Activated naive CD4-positive, alpha-beta T cell treated with anti-CD3 and anti-CD28 coated beads, Interleukin-2, amount 10 ng/mL, durations not matched to agents 7 days and 5 days (primary cell): Measurements from ENCODE around the gene ENTPD6.

Experiments used
- CTCF ChIA-PET: fragments of 350-600 bp; sonication (Branson Sonifier 250); formaldehyde crosslinking; loops from one replicate; lab custom pipeline; 2021; ENCODE audit warnings: antibody characterized with exemption; lab: Charles Lee
- DNase-seq: peaks from one replicate; pipeline ENCODE4 v3.0.0-alpha.2; 2020
- H3K27ac Mint-ChIP-seq: one replicate; pipeline ENCODE4 v1.8.0; 2021; ENCODE audit warnings: mild to moderate bottlenecking, moderate library complexity, mixed read lengths
- H3K27me3 Mint-ChIP-seq: one replicate; pipeline ENCODE4 v1.8.0; 2021; ENCODE audit warnings: mild to moderate bottlenecking, mixed read lengths
- H3K36me3 Mint-ChIP-seq: one replicate; pipeline ENCODE4 v1.8.0; 2021; ENCODE audit warnings: mixed read lengths
- H3K4me1 Mint-ChIP-seq: one replicate; pipeline ENCODE4 v1.8.0; 2021; ENCODE audit warnings: mixed read lengths
- H3K4me3 Mint-ChIP-seq: one replicate; pipeline ENCODE4 v1.8.0; 2021; ENCODE audit warnings: mild to moderate bottlenecking, moderate library complexity, mixed read lengths
- H3K9me3 Mint-ChIP-seq: one replicate; pipeline ENCODE4 v1.8.0; 2021; ENCODE audit warnings: mixed read lengths

Gene ENTPD6

DNA sequence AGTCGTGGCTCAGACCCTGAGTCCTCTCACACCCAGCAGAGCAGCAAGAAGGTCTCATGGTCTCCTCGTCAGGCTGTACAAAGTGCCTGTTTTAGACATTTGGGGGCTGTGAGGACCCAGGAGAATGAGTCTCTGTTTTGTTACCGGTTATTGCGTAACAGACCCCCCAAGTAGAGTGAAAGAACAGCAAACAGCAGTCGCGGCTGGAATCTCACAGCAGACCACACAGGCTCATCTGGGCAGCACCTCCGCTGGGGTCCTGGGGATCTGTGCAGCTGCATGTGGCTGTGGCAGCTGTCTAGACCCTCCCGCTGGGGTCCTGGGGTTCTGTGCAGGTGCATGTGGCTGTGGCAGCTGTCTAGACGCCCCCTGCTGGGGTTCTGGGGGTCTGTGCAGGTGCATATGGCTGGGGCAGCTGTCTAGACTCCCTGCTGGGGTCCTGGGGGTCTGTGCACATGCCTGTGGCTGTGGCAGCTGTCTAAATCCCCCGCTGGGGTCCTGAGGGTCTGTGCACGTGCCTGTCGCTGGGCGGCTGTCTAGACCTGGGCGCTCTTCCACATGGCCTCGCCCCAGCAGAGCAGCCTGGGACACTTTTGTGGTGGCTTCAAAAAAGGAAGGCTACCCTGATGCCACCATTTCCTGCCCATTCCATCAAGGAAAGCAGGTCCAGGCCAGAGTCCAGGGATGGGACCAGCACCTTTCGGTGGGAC lies 24.7 kb downstream of the ENTPD6 start:
- Mint-ChIP-seq H3K4me1 (no peaks in the 10 kb centered on the region), H3K36me3 (peaks cover 11% of the 10 kb centered on the region), H3K9me3 (no peaks in the 10 kb centered on the region), H3K27ac (peak overlapping the region; percentile 60), H3K4me3 (no peak overlapping the region), H3K27me3 (no peaks in the 10 kb centered on the region)
- peak; percentile 37 for DNase-seq
- CTCF ChIA-PET: interaction anchor here (1.6 kb wide), 1 partner anchor 10 kb away, joined by 3 read pairs; no protein-coding TSS in a partner anchor

DNA sequence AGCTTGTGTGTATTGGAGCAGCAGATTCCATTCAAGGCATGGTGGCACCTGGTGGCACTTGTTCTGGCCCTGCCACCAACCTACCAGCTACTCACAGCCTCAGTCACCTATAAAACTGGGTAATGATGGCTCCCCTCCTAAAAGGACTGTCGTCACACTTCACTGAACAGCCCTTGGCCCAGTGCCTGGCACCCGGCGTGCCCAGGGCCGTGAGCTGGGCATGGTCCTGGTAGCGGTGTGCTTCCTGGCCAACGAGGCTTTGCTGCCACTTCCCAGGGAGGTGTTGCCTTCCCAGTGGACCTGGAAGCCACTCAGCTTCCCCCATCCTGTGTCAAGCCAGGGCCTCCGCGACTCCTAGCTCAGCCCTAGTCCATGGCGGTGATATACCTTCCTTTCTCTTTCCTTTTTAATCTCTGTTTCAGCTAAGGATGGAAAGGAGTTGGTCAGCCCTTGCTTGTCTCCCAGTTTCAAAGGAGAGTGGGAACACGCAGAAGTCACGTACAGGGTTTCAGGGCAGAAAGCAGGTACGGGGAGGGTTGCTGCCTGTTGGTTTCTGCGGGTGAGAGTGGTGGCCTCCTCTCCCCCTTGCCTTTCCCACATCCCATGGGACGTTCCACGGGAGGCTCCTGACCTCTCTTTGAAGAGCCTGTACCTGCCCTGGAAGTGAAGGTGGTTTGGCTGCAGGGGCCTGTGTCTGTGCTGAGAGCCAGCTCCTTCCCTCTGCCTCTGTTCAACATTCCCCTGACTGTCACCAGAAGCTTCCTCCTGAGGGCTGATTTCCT lies 25.5 kb downstream of the ENTPD6 start:
- no peak for DNase-seq
- Mint-ChIP-seq H3K27ac (no peak overlapping the region), H3K4me1 (no peaks in the 10 kb centered on the region), H3K9me3 (no peaks in the 10 kb centered on the region), H3K4me3 (no peak overlapping the region), H3K27me3 (no peaks in the 10 kb centered on the region), H3K36me3 (peaks cover 8% of the 10 kb centered on the region)
- CTCF ChIA-PET: interaction anchor here (1.6 kb wide), 1 partner anchor 9 kb away, joined by 3 read pairs; no protein-coding TSS in a partner anchor

DNA sequence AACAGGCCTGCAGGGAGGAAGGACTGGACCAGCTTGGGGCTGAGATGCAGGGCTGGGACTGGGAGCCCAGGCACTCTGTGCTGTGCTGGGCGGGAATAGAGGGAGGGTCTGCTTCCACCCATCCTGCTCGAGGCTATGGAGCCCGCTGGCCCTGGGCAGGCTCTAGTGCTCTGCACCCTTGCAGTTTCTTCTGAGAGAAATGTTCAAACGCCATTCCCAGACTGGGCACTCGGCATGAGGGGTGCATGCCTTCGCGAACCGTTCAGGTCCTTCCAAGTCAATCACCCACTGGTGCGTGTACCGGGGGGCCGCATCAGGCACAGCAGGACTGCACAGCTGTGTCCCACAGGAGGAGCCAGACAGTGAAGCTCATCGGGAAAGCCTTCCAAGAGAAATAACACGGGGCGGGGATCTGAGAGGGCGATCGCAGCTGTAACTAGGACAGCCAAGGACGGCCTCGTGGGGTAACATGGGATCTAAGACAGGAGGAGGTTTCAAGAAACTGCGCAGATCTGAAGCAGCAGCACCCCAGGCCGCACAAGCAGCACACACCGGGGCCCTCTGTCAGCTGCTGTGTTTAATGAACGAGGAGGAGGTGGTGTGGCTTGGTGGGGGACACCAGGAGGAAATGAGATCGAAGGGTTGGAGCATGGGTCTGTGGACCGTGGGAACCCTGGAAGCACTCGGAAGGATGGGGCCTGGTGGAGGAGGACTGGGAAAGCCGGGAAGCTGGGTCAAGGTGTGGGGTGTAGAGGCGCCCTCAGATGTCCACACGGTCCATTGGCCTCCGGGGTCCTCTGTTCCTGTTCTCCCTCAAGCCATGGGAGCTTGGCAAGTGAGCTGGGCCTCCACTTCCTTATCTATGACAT lies 26.3 kb downstream of the ENTPD6 start:
- H3K36me3 Mint-ChIP-seq: peaks cover 8% of the 10 kb centered on the region
- H3K4me1 Mint-ChIP-seq: no peaks in the 10 kb centered on the region
- no peak overlapping the region for H3K27ac Mint-ChIP-seq
- H3K27me3 Mint-ChIP-seq: no peaks in the 10 kb centered on the region
- no peak for DNase-seq
- no peaks in the 10 kb centered on the region for H3K9me3 Mint-ChIP-seq
- CTCF ChIA-PET: interaction anchor here (1.6 kb wide), 1 partner anchor 8 kb away, joined by 3 read pairs; no protein-coding TSS in a partner anchor
- no peak overlapping the region for H3K4me3 Mint-ChIP-seq

DNA sequence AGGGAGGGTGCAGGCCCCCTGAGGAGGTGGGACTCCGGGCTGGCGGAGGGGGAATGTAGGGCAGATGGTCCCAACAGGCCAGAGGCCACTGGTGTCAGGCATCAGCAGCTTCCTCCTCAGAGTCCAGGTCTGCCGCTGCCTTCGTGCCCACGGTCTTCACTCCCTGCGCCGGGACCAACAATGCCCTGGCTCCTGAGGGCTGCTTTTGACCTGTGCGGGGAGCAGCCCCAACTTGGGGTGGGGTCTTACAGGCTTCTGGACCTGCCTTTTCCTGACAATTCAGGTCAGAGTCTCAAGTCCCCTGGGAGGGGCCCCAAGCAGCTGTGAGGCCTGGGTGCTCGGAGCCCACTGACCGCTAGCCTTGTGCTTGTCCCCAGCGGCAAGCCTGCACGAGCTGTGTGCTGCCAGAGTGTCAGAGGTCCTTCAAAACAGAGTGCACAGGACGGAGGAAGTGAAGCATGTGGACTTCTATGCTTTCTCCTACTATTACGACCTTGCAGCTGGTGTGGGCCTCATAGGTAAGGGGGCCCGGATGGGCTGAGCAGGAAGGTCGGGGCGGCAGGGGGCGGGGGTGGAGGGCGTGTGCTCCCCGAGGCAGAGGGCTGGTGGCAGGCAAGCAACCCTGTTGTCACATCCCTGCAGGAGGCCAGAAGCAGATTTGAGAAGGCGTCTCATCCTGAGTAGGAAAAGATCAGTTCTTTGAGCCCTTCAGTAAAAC lies 27.1 kb downstream of the ENTPD6 start:
- DNase-seq: no peak
- CTCF ChIA-PET: no interaction called here
- no peaks in the 10 kb centered on the region for H3K9me3 Mint-ChIP-seq
- no peaks in the 10 kb centered on the region for H3K27me3 Mint-ChIP-seq
- H3K27ac Mint-ChIP-seq: no peak overlapping the region
- no peaks in the 10 kb centered on the region for H3K4me1 Mint-ChIP-seq
- no peak overlapping the region for H3K4me3 Mint-ChIP-seq
- H3K36me3 Mint-ChIP-seq: peaks cover 8% of the 10 kb centered on the region

DNA sequence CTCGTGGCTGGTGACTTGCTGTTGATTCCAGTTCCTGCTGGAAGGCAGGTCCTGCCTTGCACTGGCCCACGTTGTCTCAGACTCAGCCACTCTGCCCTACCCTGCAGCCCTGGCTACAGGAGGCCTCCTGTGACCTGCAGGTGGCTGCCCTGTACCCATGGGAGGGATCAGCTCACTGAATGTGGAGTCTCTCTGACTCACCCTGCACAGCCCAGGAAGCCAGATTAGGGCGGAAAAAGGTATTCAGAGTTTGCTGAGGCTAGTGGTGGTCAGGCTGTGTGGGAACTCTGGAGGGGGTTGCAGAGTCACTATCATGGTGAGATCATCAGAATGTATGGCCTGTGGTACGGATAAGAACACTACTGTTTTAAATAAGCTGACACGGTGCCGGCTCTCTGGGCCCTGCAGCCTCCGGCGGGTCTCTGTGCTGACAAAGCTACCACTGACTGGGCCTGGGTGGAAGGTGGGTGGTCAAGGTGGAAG lies 27.7 kb downstream of the ENTPD6 start:
- Mint-ChIP-seq H3K4me1 (no peaks in the 10 kb centered on the region), H3K4me3 (no peak overlapping the region), H3K9me3 (no peaks in the 10 kb centered on the region), H3K36me3 (peaks cover 5% of the 10 kb centered on the region), H3K27ac (peak overlapping the region; percentile 47), H3K27me3 (no peaks in the 10 kb centered on the region)
- CTCF ChIA-PET: no interaction called here
- no peak for DNase-seq

DNA sequence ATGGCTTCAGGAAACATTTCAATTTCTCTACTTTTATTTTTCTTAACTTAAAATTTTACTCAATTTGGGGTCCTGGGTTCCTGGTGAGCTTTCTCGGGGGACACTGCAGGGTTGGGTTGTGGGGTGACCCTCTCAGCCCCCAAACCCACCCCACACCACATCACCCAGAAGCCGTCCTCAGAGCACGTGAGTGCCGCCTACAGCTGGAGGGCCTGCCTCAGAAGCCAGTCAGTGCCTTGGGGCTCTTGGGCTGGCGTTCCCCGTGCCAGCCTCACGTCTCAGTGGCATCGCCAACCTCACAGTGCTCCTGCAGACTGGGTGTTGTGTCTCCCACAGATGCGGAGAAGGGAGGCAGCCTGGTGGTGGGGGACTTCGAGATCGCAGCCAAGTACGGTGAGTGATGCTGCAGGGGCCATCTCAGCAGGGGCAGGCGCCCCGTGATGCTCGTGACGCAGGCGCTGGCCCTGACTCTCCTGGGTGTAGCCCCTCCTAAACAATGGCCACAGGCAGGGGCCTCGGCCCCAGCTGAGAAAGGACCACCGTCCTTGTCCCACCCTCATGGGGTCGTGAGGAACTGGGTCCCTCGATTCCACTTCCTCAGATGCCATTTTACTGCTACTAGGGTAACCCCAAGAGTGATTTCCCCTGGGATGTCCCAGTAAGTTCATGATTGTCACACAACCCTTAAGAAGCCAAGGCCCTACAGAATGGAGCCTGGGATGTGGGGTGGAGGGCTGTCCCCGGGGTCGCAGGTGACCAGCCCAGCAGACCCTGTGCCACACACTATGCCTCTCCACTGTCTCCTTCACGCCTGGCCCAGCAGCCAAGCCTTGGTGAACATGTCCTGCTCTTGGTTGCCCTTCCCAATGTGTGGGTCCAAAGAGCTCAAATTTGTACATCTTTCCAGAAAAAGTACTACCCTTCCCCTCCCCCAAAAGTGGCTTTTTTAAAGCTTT lies 28.5 kb downstream of the ENTPD6 start:
- H3K27me3 Mint-ChIP-seq: no peaks in the 10 kb centered on the region
- CTCF ChIA-PET: no interaction called here

DNA sequence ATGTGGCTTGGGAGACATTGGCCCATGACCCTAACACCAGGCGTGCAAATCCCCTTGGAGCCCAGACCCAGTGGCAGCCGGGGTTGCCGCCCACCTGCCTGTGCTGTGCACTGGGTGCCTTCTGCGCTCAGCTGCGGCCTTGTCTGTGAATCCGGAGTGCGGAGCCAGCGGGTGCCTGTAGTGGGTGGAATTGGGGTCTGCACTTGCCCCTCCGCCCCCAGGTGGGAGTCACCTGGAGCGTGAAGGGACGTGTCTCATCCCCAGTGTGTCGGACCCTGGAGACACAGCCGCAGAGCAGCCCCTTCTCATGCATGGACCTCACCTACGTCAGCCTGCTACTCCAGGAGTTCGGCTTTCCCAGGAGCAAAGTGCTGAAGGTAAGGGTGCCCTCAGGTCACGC lies 29.4 kb downstream of the ENTPD6 start:
- Mint-ChIP-seq H3K27ac (no peak overlapping the region), H3K36me3 (no peaks in the 10 kb centered on the region)

More for the DNA sequence above, 28.5 kb downstream of the ENTPD6 start:
- Mint-ChIP-seq H3K4me3 (no peak overlapping the region), H3K9me3 (no peaks in the 10 kb centered on the region), H3K36me3 (peaks cover 5% of the 10 kb centered on the region), H3K27ac (no peak overlapping the region), H3K4me1 (no peaks in the 10 kb centered on the region)
- no peak for DNase-seq

DNA sequence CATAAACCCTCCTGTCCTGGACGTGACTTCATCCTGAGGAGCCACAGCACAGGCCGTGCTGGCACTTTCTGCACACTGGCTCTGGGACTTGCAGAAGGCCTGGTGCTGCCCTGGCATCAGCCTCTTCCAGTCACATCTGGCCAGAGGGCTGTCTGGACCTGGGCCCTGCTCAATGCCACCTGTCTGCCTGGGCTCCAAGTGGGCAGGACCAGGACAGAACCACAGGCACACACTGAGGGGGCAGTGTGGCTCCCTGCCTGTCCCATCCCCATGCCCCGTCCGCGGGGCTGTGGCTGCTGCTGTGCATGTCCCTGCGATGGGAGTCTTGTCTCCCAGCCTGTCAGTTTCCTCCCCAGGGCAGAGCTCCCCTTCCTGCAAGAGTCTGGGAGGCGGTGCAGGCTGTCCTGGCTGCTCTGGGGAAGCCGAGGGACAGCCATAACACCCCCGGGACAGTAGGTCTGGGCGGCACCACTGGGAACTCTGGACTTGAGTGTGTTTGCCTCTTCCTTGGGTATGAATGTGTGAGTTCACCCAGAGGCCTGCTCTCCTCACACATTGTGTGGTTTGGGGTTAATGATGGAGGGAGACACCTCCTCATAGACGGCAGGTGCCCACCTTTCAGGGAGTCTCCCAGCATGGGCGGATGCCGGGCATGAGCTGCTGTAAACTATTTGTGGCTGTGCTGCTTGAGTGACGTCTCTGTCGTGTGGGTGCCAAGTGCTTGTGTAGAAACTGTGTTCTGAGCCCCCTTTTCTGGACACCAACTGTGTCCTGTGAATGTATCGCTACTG lies 30.3 kb downstream of the ENTPD6 start:
- Mint-ChIP-seq H3K4me3 (no peak overlapping the region), H3K27me3 (no peaks in the 10 kb centered on the region), H3K36me3 (no peaks in the 10 kb centered on the region), H3K4me1 (no peaks in the 10 kb centered on the region), H3K27ac (no peak overlapping the region), H3K9me3 (no peaks in the 10 kb centered on the region)
- no peak for DNase-seq
- CTCF ChIA-PET: no interaction called here

More for the DNA sequence above, 29.4 kb downstream of the ENTPD6 start:
- DNase-seq: no peak
- Mint-ChIP-seq H3K4me1 (no peaks in the 10 kb centered on the region), H3K27me3 (no peaks in the 10 kb centered on the region), H3K9me3 (no peaks in the 10 kb centered on the region), H3K4me3 (no peak overlapping the region)
- CTCF ChIA-PET: no interaction called here

DNA sequence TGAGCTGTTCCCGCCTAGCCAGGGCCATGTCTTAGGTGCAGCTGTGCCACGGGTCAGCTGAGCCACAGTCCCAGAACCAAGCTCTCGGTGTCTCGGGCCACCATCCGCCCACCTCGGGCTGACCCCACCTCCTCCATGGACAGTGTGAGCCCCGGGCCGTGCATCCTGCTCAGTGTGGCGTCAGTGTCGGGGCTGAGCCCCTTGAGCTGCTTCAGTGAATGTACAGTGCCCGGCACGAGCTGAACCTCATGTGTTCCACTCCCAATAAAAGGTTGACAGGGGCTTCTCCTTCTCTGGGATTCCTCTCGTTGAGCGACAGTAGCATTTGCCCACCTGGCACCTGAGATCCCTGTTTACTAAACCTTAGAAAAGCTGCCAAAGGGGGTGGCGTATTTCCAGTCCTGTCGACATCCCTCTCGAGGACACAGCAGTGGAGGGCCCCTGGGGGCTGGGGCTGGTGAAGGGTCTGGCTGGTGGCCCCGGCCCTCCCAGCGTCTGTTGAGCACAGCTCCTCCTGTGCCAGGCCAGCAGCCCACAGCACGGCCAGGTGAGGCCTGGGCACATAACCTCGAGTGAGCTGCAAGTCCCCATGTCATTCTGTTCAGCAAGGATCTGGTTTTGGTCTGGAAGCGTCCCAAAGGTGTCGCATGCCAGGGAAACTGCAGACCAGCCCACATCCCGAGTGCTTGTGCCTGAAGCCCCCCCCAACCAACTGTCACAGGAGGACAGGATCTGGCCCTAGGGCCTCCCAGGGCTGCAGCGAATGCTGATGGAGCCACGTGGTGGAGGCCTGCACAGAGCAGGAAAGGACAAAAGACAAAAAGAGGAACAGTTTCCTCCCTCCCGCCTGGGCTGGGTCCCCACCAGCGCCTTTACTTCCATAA lies 31.2 kb downstream of the ENTPD6 start:
- CTCF ChIA-PET: no interaction called here
- H3K4me3 Mint-ChIP-seq: no peak overlapping the region

DNA sequence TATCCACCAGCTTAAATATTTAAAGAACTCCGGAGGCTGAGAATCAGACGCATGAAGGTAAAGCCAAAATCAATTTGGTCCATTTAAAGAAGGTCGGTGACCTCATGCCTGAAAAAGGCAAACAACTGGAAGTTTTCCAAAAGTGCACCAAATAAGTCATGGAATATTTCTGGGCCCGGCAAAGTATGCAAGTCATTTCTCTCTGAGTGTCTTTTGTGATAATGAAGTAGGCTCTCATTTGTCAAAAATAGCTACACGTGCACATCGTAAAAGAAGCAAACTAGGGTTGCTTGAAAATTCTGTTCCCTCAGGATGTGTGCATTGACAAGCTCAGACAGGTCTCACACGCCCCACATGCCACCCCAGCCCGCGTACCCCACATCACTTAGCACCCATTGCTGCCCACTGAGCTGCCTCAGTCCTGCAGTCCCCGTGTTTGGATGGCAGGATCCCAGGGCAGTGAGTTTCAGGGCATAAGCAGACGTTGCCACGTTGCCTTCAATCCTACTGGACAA lies 31.9 kb downstream of the ENTPD6 start:
- DNase-seq: no peak
- Mint-ChIP-seq H3K9me3 (no peaks in the 10 kb centered on the region), H3K27me3 (no peaks in the 10 kb centered on the region), H3K36me3 (no peaks in the 10 kb centered on the region), H3K27ac (no peak overlapping the region), H3K4me1 (no peaks in the 10 kb centered on the region), H3K4me3 (no peak overlapping the region)
- CTCF ChIA-PET: no interaction called here

More for the DNA sequence above, 31.2 kb downstream of the ENTPD6 start:
- Mint-ChIP-seq H3K27ac (no peak overlapping the region), H3K9me3 (no peaks in the 10 kb centered on the region), H3K36me3 (no peaks in the 10 kb centered on the region), H3K27me3 (no peaks in the 10 kb centered on the region), H3K4me1 (no peaks in the 10 kb centered on the region)
- DNase-seq: no peak

DNA sequence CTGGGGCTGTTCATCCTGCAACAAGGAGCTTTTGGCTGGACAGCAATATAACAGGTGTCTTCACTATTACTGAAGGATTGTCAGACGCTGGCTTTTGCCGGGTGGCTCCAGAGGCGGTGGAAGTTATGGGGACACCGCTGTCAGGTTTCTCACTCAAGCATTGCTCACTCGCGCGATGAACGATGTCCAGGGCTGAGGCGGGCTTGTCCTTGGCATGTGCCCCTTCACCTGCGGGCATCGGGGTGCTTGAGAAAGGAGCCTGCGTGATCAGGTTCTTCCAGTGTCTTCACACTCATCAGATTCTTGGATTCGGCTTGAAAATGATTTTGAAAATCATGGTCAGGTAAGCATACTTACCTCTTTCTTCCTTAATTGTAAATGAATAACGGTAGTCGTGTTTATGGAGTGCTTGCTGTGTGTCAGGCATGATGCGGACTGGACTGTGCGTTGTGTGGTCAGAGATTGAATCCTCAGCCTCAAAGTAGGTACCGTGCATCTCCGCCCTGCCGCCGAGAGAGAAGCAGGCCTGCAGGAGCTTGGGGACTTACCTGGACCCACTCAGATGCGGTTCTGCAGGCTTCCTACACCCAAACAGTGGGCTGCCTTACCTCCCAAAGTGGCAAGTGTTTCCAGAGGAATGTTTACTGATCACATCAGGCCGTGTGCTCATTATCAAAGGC lies 34.1 kb downstream of the ENTPD6 start:
- CTCF ChIA-PET: interaction anchor here (0.8 kb wide), 1 partner anchor 9 kb away, joined by 3 read pairs; no protein-coding TSS in a partner anchor
- no peak for DNase-seq
- Mint-ChIP-seq H3K9me3 (no peaks in the 10 kb centered on the region), H3K4me3 (no peak overlapping the region), H3K27ac (no peak overlapping the region), H3K4me1 (no peaks in the 10 kb centered on the region), H3K27me3 (peaks cover 6% of the 10 kb centered on the region), H3K36me3 (no peaks in the 10 kb centered on the region)
